NCI-H2196 (cell line): ENCODE data around the gene GAS7.
"Not testable (repeated sequence)": the region's sequence is repeated elsewhere in the genome, so short reads cannot be mapped to it uniquely, and the experiment has no call there.

Experiments
- DNase-seq: peaks from one replicate; lab custom pipeline; 2025; ENCODE audit not compliant: unreplicated experiment; lab: John Stamatoyannopoulos, UW

The GAS7 gene

DNA sequence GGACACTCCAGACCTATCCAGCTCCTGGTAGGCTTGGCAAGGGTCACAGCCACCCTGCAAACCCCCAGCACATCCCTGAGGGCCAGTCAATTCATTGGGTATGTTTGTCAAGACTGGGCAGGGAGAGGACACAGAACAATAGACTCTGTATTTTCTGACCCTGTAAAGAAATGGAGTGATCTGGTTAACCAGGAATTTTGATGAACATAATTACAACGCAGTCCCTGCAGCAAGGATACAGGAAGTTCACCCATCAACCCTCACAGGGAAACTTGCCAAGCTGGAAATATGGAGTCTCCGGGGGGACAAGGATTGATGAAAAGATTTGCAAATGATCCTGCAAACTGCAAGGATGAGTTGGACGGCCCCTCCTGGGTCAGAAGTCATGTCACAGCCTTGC is 167.3 kb downstream of the GAS7 start:
- DNase-seq: no peak

DNA sequence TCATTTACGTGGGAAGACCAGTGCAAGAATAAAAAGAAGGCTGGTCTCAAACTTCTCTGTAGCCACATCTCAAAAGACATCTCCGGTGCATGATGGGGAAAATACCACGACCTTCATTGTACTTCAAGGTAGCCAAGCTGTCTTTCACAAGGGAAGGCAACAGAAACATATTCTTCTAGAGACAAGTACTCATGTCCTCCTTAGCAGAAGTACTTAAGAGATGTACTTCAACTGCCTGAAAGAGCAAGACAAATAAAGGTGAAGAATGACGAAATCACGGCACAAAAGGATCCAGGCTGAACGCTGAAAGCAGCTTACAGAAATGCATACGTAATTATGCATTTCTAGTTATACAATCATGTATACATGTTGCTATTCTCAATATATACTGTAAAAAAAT is 169.3 kb downstream of the GAS7 start:
- DNase-seq: no peak

DNA sequence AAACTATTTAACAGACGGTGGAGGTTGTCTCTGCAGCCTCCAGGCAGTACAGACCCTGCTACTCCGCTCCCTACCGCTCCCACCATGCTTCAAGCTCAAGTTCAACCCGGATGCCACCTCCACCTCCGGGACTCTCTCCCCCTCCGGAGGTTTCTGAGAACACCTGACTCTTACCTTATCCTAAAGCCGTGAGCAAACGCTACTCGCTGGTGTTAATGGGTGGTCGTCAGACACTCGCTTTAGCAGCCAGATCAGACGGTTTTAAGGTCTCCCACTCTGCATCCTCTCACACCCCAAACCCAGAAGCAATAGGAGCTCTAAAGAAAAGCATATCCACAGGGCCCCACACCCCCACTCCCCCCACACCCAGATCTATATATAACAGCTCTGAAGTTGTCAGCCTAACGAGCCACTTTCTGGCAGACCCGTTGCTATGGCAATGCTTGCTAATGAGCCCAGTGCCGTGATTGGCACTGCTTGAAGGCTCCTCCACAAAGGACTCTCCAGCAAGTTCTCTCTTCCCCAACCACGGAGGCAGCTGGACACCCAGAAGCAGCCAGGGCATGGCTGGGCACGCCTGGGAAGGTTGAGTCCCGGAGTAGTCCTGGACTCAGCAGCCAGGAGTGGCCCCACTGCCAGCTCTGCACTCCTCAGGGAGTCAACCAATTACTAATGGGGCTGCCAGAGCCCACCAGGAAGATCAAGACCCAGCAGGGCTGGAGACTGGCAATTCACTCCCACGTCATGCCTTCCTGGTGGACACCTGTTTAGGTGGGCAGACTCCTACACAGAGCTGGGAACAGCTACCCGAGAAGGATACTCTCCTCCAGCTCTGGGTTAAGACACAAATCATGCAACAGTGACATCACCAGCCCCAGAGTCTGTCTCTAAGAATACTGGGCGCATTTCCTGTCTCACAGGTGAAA is 172.2 kb downstream of the GAS7 start:
- no peak for DNase-seq

DNA sequence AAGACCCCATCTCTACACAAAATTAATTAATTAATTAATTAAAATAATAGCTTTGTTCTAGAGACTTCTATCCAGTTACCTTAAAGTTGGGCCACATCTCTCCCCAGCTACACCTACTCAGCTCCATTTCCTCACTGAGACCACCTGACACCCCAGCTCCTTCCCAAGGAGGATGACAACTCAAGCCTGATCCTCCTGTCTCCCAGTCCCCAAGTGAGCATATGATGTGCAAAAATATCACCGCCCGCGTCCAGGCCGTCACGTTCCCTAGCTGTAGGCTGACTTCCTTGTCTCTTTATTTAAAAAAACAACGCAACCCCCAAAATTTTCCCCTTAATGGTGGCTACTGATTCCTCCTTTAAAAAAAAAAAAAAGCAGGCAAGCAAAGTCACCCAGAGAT is 173.2 kb downstream of the GAS7 start:
- DNase-seq: no peak

DNA sequence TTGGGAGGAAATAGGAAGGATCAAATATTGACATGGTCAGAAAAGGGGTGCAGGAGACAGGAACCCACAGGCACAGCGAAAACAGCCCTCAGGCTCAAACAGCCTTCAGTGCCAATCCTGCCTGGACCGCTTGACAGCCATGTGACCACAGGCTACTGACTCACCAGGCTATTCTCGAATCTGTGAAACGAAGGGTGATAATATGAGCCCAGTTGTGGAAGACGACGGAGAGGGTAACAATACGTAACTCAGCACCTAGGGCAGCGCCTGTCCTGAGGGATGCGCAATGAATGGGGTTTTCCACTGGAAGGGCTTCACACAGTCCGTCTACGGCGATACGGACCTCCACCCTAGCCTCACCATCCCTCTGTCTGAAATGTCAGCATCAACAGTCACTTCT is 176.0 kb downstream of the GAS7 start:
- DNase-seq: no peak

DNA sequence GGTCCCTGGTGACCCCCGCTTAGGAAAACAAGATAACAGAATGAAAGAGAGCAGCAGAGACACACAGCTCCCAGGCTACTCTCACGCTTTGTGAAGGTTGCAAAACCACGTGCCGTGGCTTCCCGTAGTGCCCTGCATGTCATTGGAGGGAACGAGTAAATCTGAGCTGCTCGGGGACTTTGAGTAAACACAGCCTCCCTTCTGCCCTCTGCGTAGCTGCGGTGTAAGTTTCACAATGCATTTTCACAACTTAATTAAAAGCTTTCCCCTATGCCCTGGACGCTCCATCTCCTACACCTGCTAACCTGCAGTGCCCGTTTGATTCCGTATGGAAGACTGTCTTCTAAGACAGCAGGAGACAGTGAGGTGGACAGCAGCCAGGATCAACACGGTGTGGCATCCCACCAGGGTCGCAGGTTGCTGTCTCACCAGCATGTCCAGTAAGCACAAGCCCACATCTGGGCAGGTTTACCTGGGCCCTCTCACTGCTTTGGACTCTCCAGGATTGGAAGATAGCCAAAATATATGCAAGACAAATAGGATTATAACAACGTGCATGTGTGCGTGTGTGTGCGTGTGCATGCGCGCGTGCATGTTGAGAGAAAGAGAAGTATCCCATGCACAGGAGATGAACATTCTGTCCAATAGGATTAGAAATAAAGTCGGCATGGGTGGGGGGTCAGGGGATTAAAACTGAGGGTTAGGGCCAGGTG is 177.0 kb downstream of the GAS7 start:
- no peak for DNase-seq

DNA sequence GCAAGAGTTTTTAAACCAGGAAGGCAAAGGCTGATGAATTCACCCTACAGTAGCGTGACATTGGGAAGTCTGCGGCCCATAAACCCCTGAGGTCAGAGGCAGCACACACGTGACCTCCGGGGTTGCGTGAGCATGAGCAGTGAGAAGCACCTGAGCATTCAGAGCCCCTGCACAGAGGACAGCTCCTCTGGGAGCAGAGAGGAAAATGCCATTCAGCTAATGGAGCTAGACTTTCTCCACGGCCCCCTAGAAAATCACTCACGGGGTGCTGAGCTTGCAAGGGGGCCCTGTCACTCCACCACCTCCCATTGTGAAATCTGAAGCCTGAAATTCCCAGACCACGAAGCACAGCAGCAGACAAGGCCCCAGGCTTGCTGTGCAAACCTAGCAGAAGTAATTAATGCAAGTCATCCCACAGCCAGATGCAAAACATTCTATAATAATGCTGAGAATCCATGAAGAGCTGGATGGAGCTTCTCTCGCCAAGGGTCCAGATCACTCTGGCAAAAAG is 178.4 kb downstream of the GAS7 start:
- DNase-seq: no peak

DNA sequence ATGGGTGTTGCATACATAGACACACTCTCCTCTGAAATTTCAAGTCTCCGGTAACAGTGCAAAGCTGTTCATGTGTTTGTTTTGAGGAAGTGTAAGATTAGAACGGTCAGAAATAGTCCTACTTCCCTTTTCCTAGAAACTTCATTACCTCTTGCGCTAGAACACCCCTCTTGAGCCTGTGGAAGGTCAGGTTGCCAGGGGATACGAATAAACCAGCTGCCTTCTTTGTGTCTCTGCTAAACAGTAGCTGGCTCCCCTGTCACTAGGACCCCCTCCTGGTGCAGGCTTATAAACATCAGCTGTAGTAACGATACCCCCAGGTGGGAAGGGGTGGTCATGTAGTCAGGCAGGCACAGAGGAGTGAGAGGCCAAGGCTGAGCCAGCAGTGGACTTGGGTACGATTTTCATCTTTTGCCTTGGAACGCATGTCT is 179.9 kb downstream of the GAS7 start:
- DNase-seq: no peak

DNA sequence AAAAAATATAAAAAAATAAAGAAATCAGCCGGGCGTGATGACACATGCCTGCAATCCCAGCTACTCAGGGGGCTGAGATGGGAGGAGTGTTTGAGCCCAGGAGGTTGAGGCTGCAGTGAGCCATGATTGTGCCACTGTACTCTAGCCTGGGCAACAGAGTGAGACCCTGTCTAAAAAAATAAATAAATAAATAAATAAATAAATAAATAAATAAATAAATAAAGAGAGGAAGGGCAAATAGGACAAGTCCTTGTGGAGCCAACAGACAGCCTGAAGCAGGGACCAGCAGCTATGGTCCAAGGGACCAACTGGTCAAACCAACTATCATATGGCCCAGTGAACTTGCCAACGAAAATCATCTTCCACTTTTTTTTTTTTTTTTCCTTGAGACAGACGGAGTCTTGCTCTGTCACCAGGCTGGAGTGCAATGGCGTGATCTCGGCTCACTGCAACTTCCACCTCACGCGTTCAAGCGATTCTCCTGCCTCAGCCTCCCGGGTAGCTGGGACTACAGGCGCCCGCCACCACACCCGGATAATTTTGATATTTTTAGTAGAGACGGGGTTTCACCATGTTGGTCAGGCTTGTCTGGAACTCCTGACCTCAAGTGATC is 181.3 kb downstream of the GAS7 start:
- DNase-seq: not testable (repeated sequence)

DNA sequence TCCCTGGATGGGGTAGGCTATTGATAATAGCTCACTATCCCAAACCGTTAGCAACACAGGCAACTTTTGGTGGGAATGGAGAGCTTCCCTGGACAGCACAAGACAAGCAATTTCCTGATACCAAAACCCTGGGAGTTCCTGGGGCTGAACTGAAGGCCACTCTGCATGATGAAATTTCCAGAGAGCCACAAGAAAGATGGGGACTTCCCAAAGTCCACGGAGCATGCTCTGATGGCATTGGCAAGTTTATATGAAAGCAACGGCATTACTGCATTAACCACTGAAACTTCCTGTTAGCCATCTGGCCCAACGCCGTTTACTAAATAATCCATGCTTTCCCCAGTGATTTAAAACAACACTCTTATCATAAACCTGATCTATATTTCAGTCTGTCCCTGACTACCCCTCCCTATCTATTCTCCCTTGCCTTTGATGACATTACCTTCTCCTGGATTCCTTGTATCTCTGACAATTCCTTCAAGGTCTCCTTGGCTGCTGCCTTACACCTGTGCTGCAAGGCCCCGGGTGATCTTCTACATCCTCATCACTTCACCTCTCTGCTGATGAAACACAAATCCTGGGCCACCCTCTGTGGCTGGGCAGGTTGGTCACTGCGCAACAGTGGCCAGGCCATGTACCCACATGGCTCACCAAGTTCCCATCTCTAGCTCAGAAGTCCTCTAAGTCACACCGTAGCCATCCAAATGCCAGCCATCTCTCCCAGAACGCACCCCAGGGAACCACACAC is 184.9 kb downstream of the GAS7 start:
- DNase-seq: no peak

DNA sequence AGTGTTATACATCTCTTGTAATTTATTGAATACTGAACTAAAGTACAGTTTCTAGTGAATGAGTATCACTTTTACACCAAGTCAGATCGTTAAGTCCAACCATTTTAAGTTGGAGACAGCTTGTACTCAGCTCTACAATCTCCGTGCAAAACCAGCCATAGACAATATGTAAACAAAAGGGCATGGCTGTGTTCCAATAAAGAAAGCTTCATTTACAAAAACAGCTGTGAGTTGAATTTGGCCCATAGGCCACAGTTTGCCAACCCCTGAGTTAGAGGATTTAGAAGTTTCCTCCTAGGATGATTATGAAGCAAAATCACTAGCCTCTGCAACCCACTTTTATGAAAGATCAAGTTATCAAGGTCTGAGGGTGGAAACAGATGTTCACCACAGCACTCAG is 187.7 kb downstream of the GAS7 start:
- no peak for DNase-seq

DNA sequence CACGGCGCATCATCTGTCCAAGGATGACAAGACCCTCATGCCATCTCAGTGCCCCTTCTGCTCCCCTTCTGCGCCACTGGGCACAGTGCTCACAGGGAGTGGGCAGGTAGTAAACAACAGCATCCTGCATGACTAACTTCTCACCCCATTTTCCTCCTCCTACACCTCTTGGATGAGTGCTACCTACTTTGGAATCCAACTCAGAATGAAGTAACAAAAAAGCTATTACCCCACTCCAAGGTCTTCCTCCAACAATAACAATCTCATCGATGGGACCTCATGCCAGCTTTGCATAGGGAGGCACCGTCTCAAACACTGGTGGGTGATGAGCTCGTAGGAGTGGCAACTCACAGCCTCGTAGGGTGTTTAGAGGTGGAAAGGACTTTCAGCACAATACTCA is 194.7 kb downstream of the GAS7 start:
- DNase-seq: no peak

DNA sequence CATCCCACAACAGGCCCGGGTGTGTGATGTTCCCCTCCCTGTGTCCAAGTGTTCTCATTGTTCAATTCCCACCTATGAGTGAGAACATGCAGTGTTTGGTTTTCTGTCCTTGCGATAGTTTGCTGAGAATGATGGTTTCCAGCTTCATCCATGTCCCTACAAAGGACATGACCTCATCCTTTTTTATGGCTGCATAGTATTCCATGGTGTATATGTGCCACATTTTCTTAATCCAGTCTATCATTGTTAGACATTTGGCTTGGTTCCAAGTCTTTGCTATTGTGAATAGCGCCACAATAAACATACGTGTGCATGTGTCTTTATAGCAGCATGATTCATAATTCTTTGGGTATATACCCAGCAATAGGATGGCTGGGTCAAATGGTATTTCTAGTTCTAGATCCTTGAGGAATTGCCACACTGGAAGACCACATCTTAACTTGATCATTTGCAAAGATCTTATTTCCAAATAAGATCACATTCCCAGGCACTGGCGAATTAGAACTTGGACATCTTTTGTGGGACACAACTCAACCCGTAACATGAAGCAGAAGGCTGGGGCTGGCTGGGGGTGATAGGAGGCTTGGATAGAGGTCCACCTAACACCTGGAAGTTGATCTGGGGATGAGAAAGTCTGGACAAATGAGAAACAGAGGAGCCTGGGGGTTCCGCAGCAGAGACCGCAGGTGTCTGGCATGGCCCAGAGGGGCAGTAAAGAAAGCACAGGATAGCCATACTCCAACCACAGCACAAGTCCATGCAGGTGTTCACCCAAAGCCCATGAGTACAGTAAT is 195.6 kb downstream of the GAS7 start:
- not testable (repeated sequence) for DNase-seq

DNA sequence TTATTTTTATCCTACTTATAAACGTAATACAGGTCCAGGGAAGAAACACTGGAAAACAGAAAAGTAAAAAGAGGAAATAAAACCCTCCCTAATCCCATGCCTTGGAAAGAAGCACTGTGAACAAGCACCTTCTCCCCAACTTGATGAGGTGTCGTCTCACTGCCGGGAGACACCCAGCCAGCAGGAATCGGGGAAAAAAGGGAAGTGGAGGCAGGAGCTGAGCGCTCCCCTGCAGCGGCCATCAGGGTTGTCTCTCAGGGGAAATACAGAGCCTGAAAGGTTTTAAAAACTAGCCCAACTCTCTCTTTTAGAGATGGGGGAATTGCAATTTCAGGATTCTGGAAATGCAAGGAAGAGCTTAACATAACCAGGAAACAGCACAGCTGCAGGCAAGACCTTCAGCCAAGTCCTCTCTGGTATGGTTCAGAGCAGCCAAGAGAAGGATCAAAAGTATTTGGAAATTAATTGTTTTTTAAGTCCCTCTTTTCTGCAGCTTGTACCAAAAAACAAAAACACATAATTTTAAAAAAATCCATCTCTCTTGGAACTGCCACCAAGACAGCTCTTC is 197.0 kb downstream of the GAS7 start:
- DNase-seq: no peak

DNA sequence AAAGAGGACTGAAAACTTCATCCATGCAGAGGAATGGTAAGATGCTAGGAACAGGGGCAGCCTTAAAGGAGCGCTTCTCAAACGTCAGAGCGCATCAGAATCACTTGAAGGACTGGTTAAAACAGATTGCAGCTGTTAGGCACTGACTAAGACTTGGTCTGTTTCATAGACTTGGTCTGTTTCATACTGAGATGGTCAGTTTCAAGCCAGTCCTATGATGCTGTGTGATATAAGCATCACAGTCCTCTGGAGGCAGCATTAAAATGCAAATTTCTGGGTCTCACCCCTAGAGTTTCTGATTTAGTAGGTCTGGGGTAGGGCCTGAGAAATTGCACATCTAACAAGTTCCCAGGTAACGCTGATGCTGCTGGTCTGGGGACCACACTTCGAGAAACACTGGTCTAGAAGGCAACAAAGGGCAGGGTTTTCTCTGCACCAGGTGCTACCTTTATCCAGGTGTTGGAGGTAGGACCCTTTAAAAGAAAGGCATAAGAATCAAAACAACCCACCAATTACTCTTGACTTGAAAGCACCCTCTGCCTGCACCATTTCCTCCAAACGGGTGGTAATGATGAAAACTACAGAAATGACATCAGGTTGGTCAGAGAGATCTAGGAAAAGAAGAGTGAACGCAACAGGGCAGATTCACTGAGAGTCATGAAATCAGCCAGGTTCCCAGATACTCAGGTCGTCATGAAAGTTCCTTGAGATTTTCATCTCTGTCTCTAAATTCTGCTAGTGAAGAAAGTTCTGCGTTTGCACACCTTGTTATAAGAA is 198.3 kb downstream of the GAS7 start:
- no peak for DNase-seq

DNA sequence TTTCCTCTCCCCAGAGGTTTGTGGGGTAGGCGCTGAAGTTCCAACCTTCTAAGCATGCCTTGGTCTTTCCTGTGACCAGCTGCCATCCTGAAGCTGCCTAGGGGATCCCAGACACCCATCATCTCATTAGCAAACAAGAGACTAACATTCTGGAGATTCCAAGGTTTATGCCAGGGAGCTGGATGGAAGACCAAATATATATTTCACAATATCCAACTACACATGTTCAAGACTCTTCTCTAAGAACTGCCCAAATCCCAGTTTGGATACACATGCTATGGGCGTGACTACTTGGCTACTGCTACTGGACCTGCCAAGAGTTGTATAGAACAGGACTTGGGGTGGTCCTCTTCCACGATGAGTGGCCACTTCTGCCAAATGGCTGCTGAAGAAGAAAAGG is 200.3 kb downstream of the GAS7 start:
- DNase-seq: no peak

DNA sequence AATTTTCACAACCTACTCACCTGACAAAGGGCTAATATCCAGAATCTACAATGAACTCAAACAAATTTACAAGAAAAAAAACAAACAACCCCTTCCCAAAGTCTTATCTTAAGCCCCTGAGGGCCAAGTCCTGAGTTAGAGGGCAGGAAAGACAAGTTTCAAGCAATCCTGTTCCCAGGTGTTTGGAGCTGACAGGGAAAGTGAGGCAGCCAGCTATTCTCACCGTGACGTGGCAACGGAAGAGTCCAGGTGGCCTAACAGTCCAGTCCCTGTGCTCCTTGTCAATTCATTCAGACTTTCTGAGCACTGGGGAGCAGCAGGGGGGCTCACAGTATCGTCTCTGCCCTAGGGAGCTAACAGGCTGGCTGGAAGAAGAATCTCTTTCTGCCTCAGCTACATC is 203.6 kb downstream of the GAS7 start:
- no peak for DNase-seq

DNA sequence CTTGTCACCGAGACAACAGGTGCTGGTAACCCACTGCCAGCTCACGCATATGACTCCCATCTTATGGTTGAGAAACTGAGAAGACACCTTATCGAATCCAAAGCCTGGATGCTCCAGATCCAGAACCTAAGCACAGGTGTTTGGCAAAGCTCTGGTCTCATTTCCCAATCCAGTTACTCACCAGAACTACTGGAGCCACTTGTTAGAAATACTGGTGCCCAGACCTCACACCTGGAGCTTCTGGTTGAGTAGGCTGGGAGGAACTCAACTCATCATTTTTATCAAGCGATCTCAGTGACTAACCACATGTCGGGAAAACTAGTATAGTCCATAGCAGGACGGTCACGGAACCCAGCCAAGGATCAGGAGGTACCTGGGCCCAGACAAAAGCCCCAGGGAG is 206.6 kb downstream of the GAS7 start:
- no peak for DNase-seq

DNA sequence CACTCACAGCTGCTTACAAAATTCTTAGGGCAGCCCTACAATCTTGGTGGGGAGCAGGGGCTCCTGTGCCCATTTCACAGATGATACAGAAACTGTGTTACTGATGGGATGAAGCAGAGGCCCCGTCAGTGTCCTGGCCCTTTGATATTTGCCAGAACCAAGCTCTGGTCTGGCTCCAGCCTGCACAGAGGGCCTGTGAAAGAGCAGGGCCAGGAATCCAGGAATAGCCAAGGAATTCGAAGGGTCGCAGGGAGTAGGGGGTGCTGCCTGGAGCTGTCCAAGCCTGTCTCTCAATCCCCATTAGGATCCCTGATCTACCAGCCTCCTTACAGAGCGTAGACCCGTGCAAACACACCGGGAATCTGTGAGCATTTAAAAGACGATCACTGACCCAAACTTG is 207.1 kb downstream of the GAS7 start:
- no peak for DNase-seq
